GM10266 (cell line): ENCODE results near the gene GNB3.
"Not testable (repeated sequence)": the region's sequence is repeated elsewhere in the genome, so short reads cannot be mapped to it uniquely, and the experiment has no call there.

Experiments
- DNase-seq: peaks from one replicate; pipeline ENCODE4 v3.0.0; 2012; ENCODE audit errors: extremely low spot score
- TF ChIP-seq, protein P1 (sequence below): IDR thresholded peaks from 2 replicates; pipeline ENCODE4 v1.5.1; 2012; ENCODE audit warnings: mild to moderate bottlenecking, low read depth; ENCODE audit not compliant: control insufficient read depth, insufficient read depth; ENCODE audit errors: missing control alignments

The GNB3 gene

DNA sequence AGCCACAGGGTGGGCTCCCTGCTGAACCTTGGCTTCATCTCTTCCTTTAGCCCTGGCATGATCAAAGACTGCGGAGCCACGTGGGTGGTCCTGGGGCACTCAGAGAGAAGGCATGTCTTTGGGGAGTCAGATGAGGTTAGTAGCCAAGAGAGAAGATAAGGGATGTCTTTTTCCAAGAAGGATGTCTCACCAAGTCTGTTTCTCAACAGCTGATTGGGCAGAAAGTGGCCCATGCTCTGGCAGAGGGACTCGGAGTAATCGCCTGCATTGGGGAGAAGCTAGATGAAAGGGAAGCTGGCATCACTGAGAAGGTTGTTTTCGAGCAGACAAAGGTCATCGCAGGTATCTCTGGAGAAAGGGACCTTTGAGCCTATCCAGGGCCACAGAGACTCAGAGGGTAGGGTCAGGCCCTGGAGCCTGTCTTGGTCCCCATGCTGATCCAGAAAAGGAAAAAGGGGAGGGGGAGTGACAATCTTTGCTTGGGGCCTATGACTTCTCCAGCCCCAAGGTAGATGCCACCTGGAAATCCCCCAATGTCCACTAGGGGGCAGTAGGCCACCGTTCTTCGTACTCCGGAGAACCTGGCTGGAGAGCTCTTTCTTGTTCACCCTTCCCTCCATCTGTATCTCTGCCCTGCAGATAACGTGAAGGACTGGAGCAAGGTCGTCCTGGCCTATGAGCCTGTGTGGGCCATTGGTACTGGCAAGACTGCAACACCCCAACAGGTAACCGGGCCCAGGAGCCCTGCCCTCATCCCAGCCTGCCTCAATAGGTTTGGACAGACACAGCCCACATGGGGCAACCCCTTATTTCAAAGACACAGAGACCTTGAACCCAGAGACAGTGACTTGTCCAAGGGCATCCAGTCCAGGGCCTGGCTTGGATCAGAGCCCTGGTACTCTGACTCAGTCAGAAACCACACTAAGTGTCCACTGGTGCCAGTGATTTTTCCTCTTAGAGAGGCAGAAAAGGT is 28.6 kb downstream of the GNB3 start:
- TF ChIP-seq, protein P1, sequence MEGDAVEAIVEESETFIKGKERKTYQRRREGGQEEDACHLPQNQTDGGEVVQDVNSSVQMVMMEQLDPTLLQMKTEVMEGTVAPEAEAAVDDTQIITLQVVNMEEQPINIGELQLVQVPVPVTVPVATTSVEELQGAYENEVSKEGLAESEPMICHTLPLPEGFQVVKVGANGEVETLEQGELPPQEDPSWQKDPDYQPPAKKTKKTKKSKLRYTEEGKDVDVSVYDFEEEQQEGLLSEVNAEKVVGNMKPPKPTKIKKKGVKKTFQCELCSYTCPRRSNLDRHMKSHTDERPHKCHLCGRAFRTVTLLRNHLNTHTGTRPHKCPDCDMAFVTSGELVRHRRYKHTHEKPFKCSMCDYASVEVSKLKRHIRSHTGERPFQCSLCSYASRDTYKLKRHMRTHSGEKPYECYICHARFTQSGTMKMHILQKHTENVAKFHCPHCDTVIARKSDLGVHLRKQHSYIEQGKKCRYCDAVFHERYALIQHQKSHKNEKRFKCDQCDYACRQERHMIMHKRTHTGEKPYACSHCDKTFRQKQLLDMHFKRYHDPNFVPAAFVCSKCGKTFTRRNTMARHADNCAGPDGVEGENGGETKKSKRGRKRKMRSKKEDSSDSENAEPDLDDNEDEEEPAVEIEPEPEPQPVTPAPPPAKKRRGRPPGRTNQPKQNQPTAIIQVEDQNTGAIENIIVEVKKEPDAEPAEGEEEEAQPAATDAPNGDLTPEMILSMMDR = peak; percentile 84
- peak; percentile 85 for DNase-seq

DNA sequence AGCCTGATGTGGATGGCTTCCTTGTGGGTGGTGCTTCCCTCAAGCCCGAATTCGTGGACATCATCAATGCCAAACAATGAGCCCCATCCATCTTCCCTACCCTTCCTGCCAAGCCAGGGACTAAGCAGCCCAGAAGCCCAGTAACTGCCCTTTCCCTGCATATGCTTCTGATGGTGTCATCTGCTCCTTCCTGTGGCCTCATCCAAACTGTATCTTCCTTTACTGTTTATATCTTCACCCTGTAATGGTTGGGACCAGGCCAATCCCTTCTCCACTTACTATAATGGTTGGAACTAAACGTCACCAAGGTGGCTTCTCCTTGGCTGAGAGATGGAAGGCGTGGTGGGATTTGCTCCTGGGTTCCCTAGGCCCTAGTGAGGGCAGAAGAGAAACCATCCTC is 29.6 kb downstream of the GNB3 start:
- DNase-seq = not testable (repeated sequence)

DNA sequence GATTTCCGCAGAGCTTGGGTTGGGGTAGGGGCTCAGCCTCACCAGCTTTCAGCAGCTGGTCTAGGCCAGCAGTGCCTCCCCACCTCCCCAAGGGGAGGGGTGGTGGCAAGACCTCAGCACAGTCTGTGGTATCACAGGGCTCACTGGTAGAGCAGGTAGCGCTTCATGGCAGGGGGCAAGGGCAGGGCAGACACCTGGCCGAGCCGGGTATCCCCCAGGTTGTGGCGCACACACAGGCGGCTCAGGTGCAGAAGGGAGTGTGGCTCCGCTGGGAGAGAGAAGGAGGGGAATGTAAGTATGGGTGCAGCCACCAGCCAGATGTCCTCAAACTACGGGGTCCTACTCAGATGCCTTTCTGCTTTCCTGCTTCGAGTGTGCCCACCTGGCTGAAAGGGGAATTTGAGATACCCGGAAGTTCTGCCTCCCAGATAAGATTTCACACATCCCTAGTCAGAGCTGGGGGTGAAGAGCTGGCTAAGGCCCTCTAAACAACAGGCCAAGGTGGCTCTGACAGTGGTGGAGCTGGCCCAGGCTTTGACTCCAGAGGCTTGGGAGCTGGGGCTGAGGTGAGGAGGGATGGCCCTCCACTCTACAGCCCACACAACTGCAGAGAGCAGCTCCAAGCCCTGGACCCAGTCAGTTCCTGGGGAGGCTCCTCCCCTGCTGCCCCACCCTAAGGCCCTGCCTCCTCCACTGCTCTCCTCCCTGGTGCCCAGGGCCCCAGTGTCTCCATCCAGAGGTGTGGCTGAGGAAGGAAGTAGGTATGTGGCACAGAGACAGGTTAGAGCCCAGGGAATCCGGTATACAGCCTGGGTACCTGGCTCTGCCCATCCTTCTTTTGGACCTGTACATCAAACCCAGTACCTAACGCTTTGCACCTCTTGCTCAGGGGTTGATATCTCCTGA is 30.6 kb downstream of the GNB3 start:
- TF ChIP-seq, protein P1 = no peak
- DNase-seq = peak; percentile 57

DNA sequence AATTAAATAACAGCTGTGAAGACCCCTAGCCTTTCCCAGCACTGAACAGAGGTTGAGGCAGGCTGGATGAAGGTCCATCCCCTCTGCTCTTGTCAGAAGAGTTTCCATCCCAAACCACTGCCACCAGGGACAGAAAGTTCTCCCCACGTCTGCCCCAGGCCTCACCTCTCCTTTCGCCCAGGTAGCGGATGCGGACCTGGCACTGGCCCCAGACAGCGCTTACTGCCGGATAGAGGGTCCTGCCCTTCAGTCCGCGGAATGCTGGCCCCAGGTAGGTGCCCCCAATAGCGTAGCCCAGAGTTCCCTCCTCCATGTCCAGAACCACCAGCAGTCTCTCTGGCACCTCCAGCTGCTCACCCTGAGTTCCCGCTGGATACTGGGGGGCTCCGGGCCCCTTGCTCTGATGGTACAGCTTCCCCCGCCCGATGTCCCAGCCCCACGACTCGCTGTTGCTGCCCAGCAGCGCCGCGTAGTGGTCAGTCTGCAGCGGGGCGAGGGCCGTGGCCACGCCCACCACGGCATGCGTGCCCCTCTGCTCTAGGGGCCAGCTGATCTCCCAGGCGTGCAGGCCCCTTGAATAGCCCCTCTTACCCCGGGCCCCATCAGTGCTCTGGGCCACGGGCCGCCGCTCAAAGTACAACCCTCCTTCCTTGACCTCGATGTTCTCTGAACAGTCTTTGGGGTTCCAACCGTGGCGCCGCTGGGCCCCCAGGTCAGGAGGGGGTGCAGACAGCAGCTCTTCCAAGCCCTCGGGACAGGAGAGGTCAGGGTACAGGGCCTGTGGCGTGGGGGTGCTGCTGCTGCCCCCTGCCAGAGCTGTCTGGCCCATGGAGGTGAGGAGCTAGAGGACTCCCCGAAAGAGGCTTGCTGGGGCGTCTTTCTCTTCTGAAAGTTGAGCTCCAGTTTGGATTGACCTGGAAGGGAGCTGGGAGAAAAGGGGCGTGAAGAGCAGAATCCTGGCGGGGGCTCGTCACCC is 31.6 kb downstream of the GNB3 start:
- TF ChIP-seq, protein P1 = peak; percentile 100
- peak; percentile 90 for DNase-seq

DNA sequence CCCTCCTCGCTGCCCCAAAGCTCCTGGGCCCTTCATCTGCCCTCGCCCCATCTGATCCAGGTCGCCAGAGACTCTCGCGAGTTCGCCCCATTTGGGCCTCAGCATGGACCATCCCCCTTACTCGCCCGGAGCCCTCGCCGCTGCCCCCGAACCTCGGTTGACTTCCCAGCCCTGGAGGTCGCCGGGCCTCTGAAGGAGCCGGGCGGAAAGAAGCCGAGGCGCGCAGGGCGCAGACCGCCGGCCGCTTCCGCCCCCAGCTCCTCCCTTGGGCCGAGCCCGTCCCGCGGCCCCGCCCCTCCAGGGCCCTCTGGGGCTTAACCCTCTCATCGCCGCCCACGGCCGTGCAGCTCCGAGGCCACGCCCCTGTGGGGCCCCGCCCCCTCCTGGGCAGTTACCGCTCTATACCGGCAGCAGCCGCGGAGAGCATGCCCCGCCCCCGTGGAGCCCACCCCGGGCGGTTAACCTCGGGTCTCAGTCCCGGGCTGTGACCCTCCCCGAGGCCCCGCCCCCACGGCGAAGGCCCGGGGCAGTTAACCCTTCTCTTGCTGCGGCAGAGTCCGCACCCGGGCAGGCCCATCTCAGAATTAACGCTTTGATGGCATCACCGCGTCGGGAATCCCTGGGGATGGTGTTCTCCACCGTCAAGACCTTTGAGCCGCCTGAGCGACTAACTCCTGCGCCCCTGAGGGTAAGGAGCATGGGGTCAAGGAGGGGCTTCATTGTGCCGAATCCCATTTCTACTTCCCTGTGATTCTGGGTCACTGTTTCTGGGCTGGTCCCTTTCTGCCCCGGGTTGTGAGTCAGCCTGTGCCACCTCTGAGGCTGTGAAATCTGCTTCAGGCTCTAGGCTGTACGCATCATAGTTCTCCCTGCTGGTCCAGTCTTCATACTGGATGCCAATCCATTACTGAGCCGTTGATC is 32.6 kb downstream of the GNB3 start, which contains the start of gene SPSB2:
Gene SPSB2 (minus strand): TSS at position 210 of the 921 bp plus-strand sequence. CDS start 402 bp downstream, outside the sequence.
- TF ChIP-seq, protein P1 = no peak
- peak; percentile 97 for DNase-seq

DNA sequence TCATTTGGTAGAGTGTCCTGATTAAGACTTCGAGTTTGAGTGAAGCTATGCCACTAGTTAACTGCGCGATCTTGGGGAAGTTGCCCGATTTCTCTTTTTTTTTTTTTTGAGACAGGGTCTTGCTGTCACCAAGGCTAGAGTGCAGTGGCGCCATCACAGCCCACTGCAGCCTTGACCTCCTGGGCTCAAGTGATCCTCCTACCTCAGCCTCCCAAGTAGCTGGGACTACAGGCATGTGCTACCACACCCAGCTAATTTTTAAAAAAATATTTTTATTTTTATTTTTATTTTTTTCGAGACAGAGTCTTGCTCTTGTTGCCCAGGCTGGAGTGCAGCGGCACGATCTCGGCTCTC is 33.3 kb downstream of the GNB3 start:
- DNase-seq = not testable (repeated sequence)

DNA sequence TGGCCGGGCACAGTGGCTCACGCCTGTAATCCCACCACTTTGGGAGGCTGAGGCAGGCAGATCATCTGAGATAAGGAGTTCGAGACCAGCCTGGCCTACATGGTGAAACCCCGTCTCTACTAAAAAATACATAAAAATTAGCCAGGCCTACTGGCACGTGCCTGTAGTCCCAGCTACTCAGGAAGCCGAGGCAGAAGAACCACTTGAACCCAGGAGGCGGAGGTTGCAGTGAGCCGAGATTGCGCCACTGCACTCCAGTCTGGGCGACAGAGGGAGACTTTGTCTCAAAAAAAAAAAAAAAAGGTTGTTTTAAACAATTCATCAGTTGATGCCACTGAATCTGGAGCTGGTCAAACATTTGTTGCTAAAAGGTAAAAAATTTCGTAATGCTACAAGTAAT is 39.1 kb downstream of the GNB3 start:
- not testable (repeated sequence) for DNase-seq
